Esophagus muscularis mucosa (tissue), 4 donors: Measurements from ENCODE around the gene SLC49A3. TPM values are rescaled to one million over a fixed set of nuclear protein-coding genes. Genes with fewer than 3 reads are reported as not detected.
"Not testable (repeated sequence)": the region's sequence is repeated elsewhere in the genome, so short reads cannot be mapped to it uniquely, and the experiment has no call there.

Experiments used
- DNase-seq: peaks from one replicate; pipeline ENCODE4 v3.0.0-alpha.2; 2017; ENCODE audit errors: extremely low spot score
- H3K27ac ChIP-seq, 4 donors: fragments of 200-600 bp; sonication (generic); replicated peaks in 1 of 4; 1 replicate in 3 of 4; 2 replicates in 1 of 4; pipeline ENCODE4 v1.5.1; 2016 to 2019; ENCODE audit warnings: mild to moderate bottlenecking in 1 of 4
- H3K27me3 ChIP-seq, 4 donors: fragments of 200-600 bp; sonication (generic); one replicate each; pipeline versions ENCODE4 v1.5.1 to v1.6.0; 2016 to 2019
- H3K36me3 ChIP-seq, 4 donors: fragments of 200-600 bp; sonication (generic); one replicate each; pipeline ENCODE4 v1.5.1; 2016 to 2019
- H3K4me1 ChIP-seq, 4 donors: fragments of 200-600 bp; sonication (generic); one replicate each; pipeline ENCODE4 v1.5.1; 2016 to 2019
- H3K4me3 ChIP-seq, 4 donors: fragments of 200-600 bp; sonication (generic); 1 replicate in 2 of 4; 2 replicates in 2 of 4; pipeline ENCODE4 v1.5.1; 2016 to 2019; ENCODE audit warnings: mild to moderate bottlenecking in 4 of 4, moderate library complexity in 1 of 4
- H3K9me3 ChIP-seq, 4 donors: fragments of 200-600 bp; sonication (generic); 1 replicate in 3 of 4; 2 replicates in 1 of 4; pipeline ENCODE4 v1.5.1; 2016 to 2019
- CTCF ChIP-seq, 3 experiments: fragments of 200-600 bp in 2 of 3; fragments of 450-650 bp in 1 of 3; sonication (generic) in 2 of 3; IDR thresholded peaks; one replicate each; pipeline ENCODE4 v1.5.1; 2017 to 2019; ENCODE audit warnings: antibody characterized with exemption in 3 of 3, mild to moderate bottlenecking in 2 of 3, moderate library complexity in 1 of 3
- EP300 ChIP-seq: sonication (generic); formaldehyde crosslinking; IDR thresholded peaks from one replicate; pipeline ENCODE4 v1.6.1; 2017; ENCODE audit warnings: antibody characterized with exemption
- POLR2A ChIP-seq: fragments of 450-650 bp; IDR thresholded peaks from one replicate; pipeline ENCODE4 v1.6.1; 2017; ENCODE audit warnings: antibody characterized with exemption, moderate library complexity, mild to moderate bottlenecking, low read depth
- POLR2AphosphoS5 ChIP-seq, 2 donors: sonication (generic); formaldehyde crosslinking; IDR thresholded peaks; one replicate each; pipeline ENCODE4 v1.6.1; 2017; ENCODE audit warnings: antibody characterized with exemption in 2 of 2
- WGBS: methylation state at CpG from one replicate; pipeline ENCODE4 v1.1.5; 2018; 5-methylcytosine and 5-hydroxymethylcytosine counted together
- intact Hi-C: fragments of 100-400 bp; cut with DNase I; formaldehyde crosslinking; loops from one replicate; pipeline ENCODE4 v1.15.1; 2023
- total RNA-seq, 4 donors: library from RNA; depleted of rRNA; stranded (reverse); fragments of >200 nt; gene quantifications; one replicate each; pipeline versions ENCODE4 v1.1.0 to v1.2.1, GENCODE V29; 2016

Gene SLC49A3
- total RNA-seq, 4 donors from 2014 or later = 5.5 to 9.4 (median 7.6) TPM

GRCh38 chr4:733631-733980 is 44.7 kb upstream of the SLC49A3 start:
- WGBS = 94% methylated on average over 18 of the region's 18 CpGs
- Histone ChIP-seq H3K36me3 (peaks cover 41 to 81% (median 76%) of the 10 kb centered on the region in 4 donors), H3K9me3 (no peaks in the 10 kb centered on the region), H3K27ac (no peak overlapping the region), H3K27me3 (no peaks in the 10 kb centered on the region), H3K4me1 (no peaks in the 10 kb centered on the region), H3K4me3 (no peak overlapping the region)
- TF ChIP-seq EP300 (no peak), POLR2AphosphoS5 (IDR thresholded peaks at IDR 0.05) (no peak), POLR2A (no peak), CTCF (IDR thresholded peaks at IDR 0.05) (no peak)
- no peak for DNase-seq
- intact Hi-C loops = no loop called here

GRCh38 chr4:732911-733630 is 44.1 kb upstream of the SLC49A3 start:
- TF ChIP-seq POLR2AphosphoS5 (IDR thresholded peaks at IDR 0.05) (no peak), CTCF (IDR thresholded peaks at IDR 0.05) (no peak), POLR2A (no peak), EP300 (no peak)

GRCh38 chr4:732486-732885 is 43.5 kb upstream of the SLC49A3 start:
- no peak for DNase-seq
- TF ChIP-seq POLR2AphosphoS5 (IDR thresholded peaks at IDR 0.05) (no peak), EP300 (no peak), POLR2A (no peak), CTCF (IDR thresholded peaks at IDR 0.05) (no peak)
- Histone ChIP-seq H3K27ac (no peak overlapping the region), H3K4me3 (no peak overlapping the region), H3K36me3 (peaks cover 41 to 70% (median 65%) of the 10 kb centered on the region in 4 donors), H3K27me3 (no peaks in the 10 kb centered on the region), H3K9me3 (no peaks in the 10 kb centered on the region), H3K4me1 (peaks cover 0 to 1% (median 0%) of the 10 kb centered on the region in 4 donors)
- 100% methylated on average over 4 of the region's 20 CpGs for WGBS
- intact Hi-C loops = no loop called here

More at GRCh38 chr4:732911-733630, 44.1 kb upstream of the SLC49A3 start:
- Histone ChIP-seq H3K27ac (no peak overlapping the region), H3K27me3 (no peaks in the 10 kb centered on the region), H3K4me3 (no peak overlapping the region), H3K9me3 (no peaks in the 10 kb centered on the region), H3K4me1 (no peaks in the 10 kb centered on the region), H3K36me3 (peaks cover 41 to 76% (median 71%) of the 10 kb centered on the region in 4 donors)
- 92% methylated on average over 22 of the region's 32 CpGs for WGBS
- no peak for DNase-seq
- intact Hi-C loops = no loop called here

- 84% methylated on average over 5 of the region's 27 CpGs for WGBS
- DNase-seq, H3K4me3 ChIP-seq, H3K27ac ChIP-seq, intact Hi-C loops, H3K9me3 ChIP-seq, H3K27me3 ChIP-seq, H3K4me1 ChIP-seq: not testable (repeated sequence)
- H3K36me3 ChIP-seq = peaks cover 41 to 65% (median 60%) of the 10 kb centered on the region in 4 donors
Measured at GRCh38 chr4:731954-732353, 43.0 kb upstream of the SLC49A3 start.

- 95% methylated on average over 32 of the region's 68 CpGs for WGBS
Measured at GRCh38 chr4:730946-731904, 42.3 kb upstream of the SLC49A3 start.

More at GRCh38 chr4:730946-731904, 42.3 kb upstream of the SLC49A3 start:
- DNase-seq, H3K4me3 ChIP-seq, H3K27me3 ChIP-seq, H3K27ac ChIP-seq, intact Hi-C loops, H3K9me3 ChIP-seq: not testable (repeated sequence)
- Histone ChIP-seq H3K36me3 (peaks cover 41 to 59% (median 54%) of the 10 kb centered on the region in 4 donors), H3K4me1 (peaks cover 0 to 14% (median 8%) of the 10 kb centered on the region in 4 donors)
